Astrocyte (in vitro differentiated cells and primary cell): ENCODE results near the gene SCLY. TPM values are rescaled to one million over a fixed set of nuclear protein-coding genes. Genes with fewer than 3 reads are reported as not detected.

Experiments
- DNase-seq: peaks from one replicate; pipeline ENCODE4 v3.0.0-alpha.2; 2010; ENCODE audit warnings: low read depth
- FAIRE-seq: peaks from 2 replicates; lab custom pipeline; 2011; peaks lifted over from hg19 to GRCh38; lab: Jason Lieb, UNC
- H2AFZ ChIP-seq: 2 replicates; pipeline ENCODE4 v1.6.0; 2012; ENCODE audit warnings: low read depth, low read length, inconsistent platforms
- H3K27ac ChIP-seq: 2 replicates; pipeline ENCODE4 v1.5.1; 2011; ENCODE audit warnings: low read depth, low read length, inconsistent platforms
- H3K27me3 ChIP-seq: 2 replicates; pipeline ENCODE4 v1.6.0; 2011; ENCODE audit warnings: low read length, inconsistent platforms; ENCODE audit not compliant: insufficient read depth
- H3K36me3 ChIP-seq: 2 replicates; pipeline ENCODE4 v1.5.1; 2011; ENCODE audit warnings: low read length, inconsistent platforms; ENCODE audit not compliant: insufficient read depth
- H3K4me1 ChIP-seq: 2 replicates; pipeline ENCODE4 v1.5.1; 2011; ENCODE audit warnings: low read length, inconsistent platforms; ENCODE audit not compliant: insufficient read depth
- H3K4me2 ChIP-seq: 2 replicates; pipeline ENCODE4 v1.6.0; 2012; ENCODE audit warnings: low read length, inconsistent platforms
- H3K4me3 ChIP-seq: 2 replicates; pipeline ENCODE4 v1.5.1; 2011; ENCODE audit warnings: low read depth, mild to moderate bottlenecking, low read length, inconsistent platforms; ENCODE audit not compliant: insufficient read depth
- H3K79me2 ChIP-seq: 2 replicates; pipeline ENCODE4 v1.6.0; 2012; ENCODE audit warnings: mild to moderate bottlenecking, low read length, inconsistent platforms; ENCODE audit not compliant: insufficient read depth
- H3K9ac ChIP-seq: 2 replicates; pipeline ENCODE4 v1.6.0; 2012; ENCODE audit warnings: mild to moderate bottlenecking, low read length, inconsistent platforms
- H3K9me3 ChIP-seq: 2 replicates; pipeline ENCODE4 v1.5.1; 2012; ENCODE audit warnings: low read depth, mild to moderate bottlenecking, low read length, inconsistent platforms; ENCODE audit not compliant: insufficient read depth
- H4K20me1 ChIP-seq: 2 replicates; pipeline ENCODE4 v1.6.0; 2012; ENCODE audit warnings: low read length, inconsistent platforms; ENCODE audit not compliant: insufficient read depth
- H3K27ac Mint-ChIP-seq: one replicate; pipeline ENCODE4 v1.8.0; 2021; ENCODE audit warnings: mild to moderate bottlenecking, mixed read lengths; ENCODE audit not compliant: unreplicated experiment
- H3K27me3 Mint-ChIP-seq: one replicate; pipeline ENCODE4 v1.8.0; 2021; ENCODE audit warnings: low read depth, mixed read lengths; ENCODE audit not compliant: unreplicated experiment
- H3K36me3 Mint-ChIP-seq: one replicate; pipeline ENCODE4 v1.8.0; 2021; ENCODE audit warnings: low read depth, mixed read lengths; ENCODE audit not compliant: unreplicated experiment
- H3K4me1 Mint-ChIP-seq: one replicate; pipeline ENCODE4 v1.8.0; 2021; ENCODE audit warnings: low read depth, mixed read lengths; ENCODE audit not compliant: unreplicated experiment
- H3K4me3 Mint-ChIP-seq: one replicate; pipeline ENCODE4 v1.8.0; 2021; ENCODE audit warnings: mild to moderate bottlenecking, moderate library complexity, mixed read lengths; ENCODE audit not compliant: unreplicated experiment
- H3K9me3 Mint-ChIP-seq: one replicate; pipeline ENCODE4 v1.8.0; 2021; ENCODE audit warnings: mild to moderate bottlenecking, mixed read lengths; ENCODE audit not compliant: unreplicated experiment
- EZH2 ChIP-seq: IDR thresholded peaks from 2 replicates; pipeline ENCODE4 v1.6.1; 2012; ENCODE audit warnings: mild to moderate bottlenecking, low read length, inconsistent platforms; ENCODE audit not compliant: insufficient read depth
- total RNA-seq: library from RNA; stranded (reverse); gene quantifications from 2 replicates; pipeline ENCODE4 v1.2.1, GENCODE V29; 2021
- TF ChIP-seq, protein P1 (sequence below): IDR thresholded peaks from 2 replicates; pipeline ENCODE4 v1.5.1; 2011; ENCODE audit warnings: low read depth, mild to moderate bottlenecking, inconsistent platforms, low read length, moderate library complexity; ENCODE audit not compliant: insufficient read depth

The SCLY gene
- total RNA-seq, 1 donor from 2014 or later, result 15.4 TPM

DNA sequence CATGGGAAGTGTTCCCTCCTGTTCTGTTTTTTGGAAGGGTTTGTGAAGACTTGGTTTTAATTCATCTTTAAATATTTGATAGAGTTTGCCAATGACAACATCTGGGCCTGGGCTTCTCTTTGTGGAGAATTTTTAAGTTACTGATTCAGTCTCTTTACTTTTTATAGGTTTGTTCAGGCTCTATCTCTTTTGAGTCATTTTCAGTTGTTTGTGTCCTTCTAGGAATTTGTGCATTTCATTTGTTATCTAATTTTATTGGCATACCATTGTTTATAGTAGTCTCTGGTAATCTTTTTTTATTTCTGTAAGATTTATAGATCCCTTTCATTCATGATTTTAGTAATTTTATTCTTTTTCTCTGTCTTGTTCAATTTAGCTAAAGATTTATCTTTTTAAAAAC is 14.6 kb downstream of the SCLY start:
- H3K27me3 Mint-ChIP-seq, result no peaks in the 10 kb centered on the region
- peaks cover 30% of the 10 kb centered on the region for H3K36me3 Mint-ChIP-seq
- H3K9me3 Mint-ChIP-seq, result peaks cover 11% of the 10 kb centered on the region
- H3K27ac Mint-ChIP-seq, result no peak overlapping the region
- Histone ChIP-seq H3K9ac (no peak overlapping the region), H3K4me2 (no peak overlapping the region), H3K4me1 (no peaks in the 10 kb centered on the region), H3K9me3 (no peaks in the 10 kb centered on the region), H3K79me2 (no peaks in the 10 kb centered on the region), H3K27ac (no peak overlapping the region), H4K20me1 (no peaks in the 10 kb centered on the region), H3K36me3 (no peaks in the 10 kb centered on the region), H3K27me3 (no peaks in the 10 kb centered on the region), H2AFZ (no peak overlapping the region), H3K4me3 (no peak overlapping the region)
- H3K4me1 Mint-ChIP-seq, result no peaks in the 10 kb centered on the region
- DNase-seq (no peak), FAIRE-seq (no peak)
- no peak overlapping the region for H3K4me3 Mint-ChIP-seq
- TF ChIP-seq EZH2, result no peak
- TF ChIP-seq, protein P1, sequence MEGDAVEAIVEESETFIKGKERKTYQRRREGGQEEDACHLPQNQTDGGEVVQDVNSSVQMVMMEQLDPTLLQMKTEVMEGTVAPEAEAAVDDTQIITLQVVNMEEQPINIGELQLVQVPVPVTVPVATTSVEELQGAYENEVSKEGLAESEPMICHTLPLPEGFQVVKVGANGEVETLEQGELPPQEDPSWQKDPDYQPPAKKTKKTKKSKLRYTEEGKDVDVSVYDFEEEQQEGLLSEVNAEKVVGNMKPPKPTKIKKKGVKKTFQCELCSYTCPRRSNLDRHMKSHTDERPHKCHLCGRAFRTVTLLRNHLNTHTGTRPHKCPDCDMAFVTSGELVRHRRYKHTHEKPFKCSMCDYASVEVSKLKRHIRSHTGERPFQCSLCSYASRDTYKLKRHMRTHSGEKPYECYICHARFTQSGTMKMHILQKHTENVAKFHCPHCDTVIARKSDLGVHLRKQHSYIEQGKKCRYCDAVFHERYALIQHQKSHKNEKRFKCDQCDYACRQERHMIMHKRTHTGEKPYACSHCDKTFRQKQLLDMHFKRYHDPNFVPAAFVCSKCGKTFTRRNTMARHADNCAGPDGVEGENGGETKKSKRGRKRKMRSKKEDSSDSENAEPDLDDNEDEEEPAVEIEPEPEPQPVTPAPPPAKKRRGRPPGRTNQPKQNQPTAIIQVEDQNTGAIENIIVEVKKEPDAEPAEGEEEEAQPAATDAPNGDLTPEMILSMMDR, result no peak

DNA sequence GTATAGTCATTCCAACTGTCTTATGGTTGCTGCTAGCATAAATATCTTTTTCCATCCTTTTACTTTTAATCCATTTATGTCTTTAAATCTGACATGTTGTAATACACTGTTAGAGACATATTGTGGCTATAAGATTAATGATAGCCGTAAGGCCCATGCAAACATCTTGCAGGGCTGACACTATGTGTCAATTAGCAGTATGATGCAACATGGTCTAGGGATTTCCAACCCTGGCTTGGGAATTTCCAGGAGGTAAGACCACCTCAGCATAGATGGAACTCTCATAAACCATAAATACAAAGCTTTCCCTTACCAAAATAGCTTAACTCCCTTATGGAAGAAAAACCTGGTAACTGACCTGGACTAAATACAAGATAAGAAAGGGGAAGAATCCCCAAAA is 16.5 kb downstream of the SCLY start:
- no peak for DNase-seq
- H4K20me1 ChIP-seq, result no peaks in the 10 kb centered on the region
- H2AFZ ChIP-seq, result no peak overlapping the region
- H3K27me3 Mint-ChIP-seq, result no peaks in the 10 kb centered on the region
- peaks cover 38% of the 10 kb centered on the region for H3K36me3 Mint-ChIP-seq
- FAIRE-seq, result no peak
- H3K27ac Mint-ChIP-seq, result peak overlapping the region; percentile 50
- no peak overlapping the region for H3K9ac ChIP-seq
- H3K9me3 Mint-ChIP-seq, result peaks cover 11% of the 10 kb centered on the region
- no peaks in the 10 kb centered on the region for H3K9me3 ChIP-seq
- no peak overlapping the region for H3K4me3 ChIP-seq
- H3K4me3 Mint-ChIP-seq, result no peak overlapping the region
- no peak for TF ChIP-seq EZH2
- TF ChIP-seq, protein P1, result no peak
- H3K4me1 ChIP-seq, result no peaks in the 10 kb centered on the region
- no peaks in the 10 kb centered on the region for H3K27me3 ChIP-seq
- no peak overlapping the region for H3K27ac ChIP-seq
- H3K36me3 ChIP-seq, result no peaks in the 10 kb centered on the region
- no peaks in the 10 kb centered on the region for H3K4me1 Mint-ChIP-seq
- H3K79me2 ChIP-seq, result no peaks in the 10 kb centered on the region
- no peak overlapping the region for H3K4me2 ChIP-seq

DNA sequence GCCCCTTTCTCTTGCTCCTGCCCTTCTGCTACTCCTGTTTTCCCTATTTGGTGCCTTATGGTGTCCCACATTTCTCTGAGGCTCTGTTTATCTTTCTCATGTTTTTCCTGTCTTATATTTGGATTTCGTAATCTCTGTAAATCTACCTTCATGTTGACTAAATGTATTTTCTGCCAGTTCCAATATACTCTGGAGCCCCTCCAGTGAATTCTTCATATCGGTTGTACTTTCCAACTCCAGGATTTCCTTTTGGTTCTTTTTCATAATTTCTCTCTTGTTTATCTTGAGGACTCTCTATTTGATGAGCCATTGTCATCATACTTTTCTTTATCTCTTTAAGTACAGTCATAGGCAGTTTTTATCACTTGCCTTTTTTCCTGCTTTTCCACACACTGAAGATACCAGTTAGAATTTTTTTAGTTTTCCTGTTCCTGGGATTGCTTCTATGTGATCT is 19.1 kb downstream of the SCLY start:
- FAIRE-seq, result no peak
- no peak for DNase-seq

More for the DNA sequence above, 19.1 kb downstream of the SCLY start:
- Histone ChIP-seq H3K36me3 (no peaks in the 10 kb centered on the region), H3K27ac (no peak overlapping the region), H3K9ac (no peak overlapping the region), H3K4me1 (no peaks in the 10 kb centered on the region), H4K20me1 (no peaks in the 10 kb centered on the region), H3K27me3 (no peaks in the 10 kb centered on the region), H3K79me2 (no peaks in the 10 kb centered on the region), H3K4me3 (no peak overlapping the region), H3K9me3 (no peaks in the 10 kb centered on the region), H2AFZ (no peak overlapping the region), H3K4me2 (no peak overlapping the region)
- Mint-ChIP-seq H3K9me3 (peaks cover 6% of the 10 kb centered on the region), H3K4me3 (no peak overlapping the region), H3K27ac (no peak overlapping the region), H3K27me3 (no peaks in the 10 kb centered on the region), H3K36me3 (peaks cover 41% of the 10 kb centered on the region), H3K4me1 (no peaks in the 10 kb centered on the region)
- TF ChIP-seq EZH2, result no peak
- TF ChIP-seq, protein P1, result no peak
